Ovary (tissue), 9 donors: ENCODE data around the gene AGO3. TPM values are rescaled to one million over a fixed set of nuclear protein-coding genes. Genes with fewer than 3 reads are reported as not detected.
A peak's percentile ranks its signal among the peaks of the same experiment; 100 is the strongest.

ENCODE experiments used
- DNase-seq, 5 donors: peaks; one replicate each; pipeline ENCODE4 v3.0.0-alpha.2; 2019 to 2020
- H3K27ac ChIP-seq, 2 donors: fragments of 200-600 bp; one replicate each; pipeline versions ENCODE4 v1.5.1 to v1.8.0; 2019 to 2022
- H3K27me3 ChIP-seq: fragments of 200-600 bp; one replicate; pipeline ENCODE4 v1.8.0; 2022
- H3K36me3 ChIP-seq: fragments of 200-600 bp; sonication (generic); one replicate; pipeline ENCODE4 v1.5.1; 2019
- H3K4me1 ChIP-seq: one replicate; pipeline ENCODE4 v1.8.1; 2013; ENCODE audit warnings: mild to moderate bottlenecking, moderate library complexity; ENCODE audit not compliant: insufficient read depth
- H3K4me3 ChIP-seq: fragments of 200-600 bp; sonication (generic); one replicate; pipeline ENCODE4 v1.5.1; 2017
- H3K9me3 ChIP-seq, 2 donors: fragments of 200-600 bp in 1 of 2; sonication (generic) in 1 of 2; one replicate each; pipeline versions ENCODE4 v1.5.1 to v1.8.1; 2013 to 2019; ENCODE audit warnings: mild to moderate bottlenecking in 1 of 2, moderate library complexity in 1 of 2
- CTCF ChIP-seq, 3 donors: fragments of 450-650 bp in 2 of 3; fragments of 200-600 bp in 1 of 3; IDR thresholded peaks; one replicate each; pipeline versions ENCODE4 v1.5.1 to v1.8.0; 2016 to 2022; ENCODE audit warnings: antibody characterized with exemption in 3 of 3, mild to moderate bottlenecking in 1 of 3
- EP300 ChIP-seq: sonication (generic); formaldehyde crosslinking; IDR thresholded peaks from one replicate; pipeline ENCODE4 v1.6.1; 2017; ENCODE audit warnings: antibody characterized with exemption
- POLR2A ChIP-seq: fragments of 450-650 bp; IDR thresholded peaks from one replicate; pipeline ENCODE4 v1.6.1; 2017; ENCODE audit warnings: antibody characterized with exemption, mild to moderate bottlenecking, moderate library complexity
- WGBS, 3 donors: extraction: QIAGEN DNeasy Blood & Tissue Kit in 1 of 3; methylation state at CpG; one replicate each; pipeline versions ENCODE4 v1.1.5 to v1.1.7; 2013 to 2017; 5-methylcytosine and 5-hydroxymethylcytosine counted together
- intact Hi-C, 4 donors: fragments of 100-400 bp; cut with DNase I; formaldehyde crosslinking; loops; one replicate each; pipeline versions ENCODE4 v1.11.0 to v1.15.1; 2022 to 2023
- polyA plus RNA-seq, 2 donors: library from polyadenylated mRNA; stranded (reverse); fragments of 200-250 nt in 1 of 2; fragments of 350-450 nt in 1 of 2; fragmentation: Illumina TruSeq in 1 of 2; extraction: RNeasy Lipid Tissue Mini Kit (QIAGEN cat#74804) in 1 of 2; gene quantifications; one replicate each; pipeline ENCODE4 v1.2.3, GENCODE V29; 2013 to 2014
- total RNA-seq, 7 donors: library from RNA; depleted of rRNA in 2 of 7; stranded (reverse); fragments of >200 nt in 2 of 7; fragmentation: NEBNext Ultra II Directional in 3 of 7; extraction: Animal tissue kit (Norgen Biotek cat#: 25700) in 3 of 7; gene quantifications; one replicate each; pipeline versions ENCODE4 v1.1.0 to v1.2.4, GENCODE V29; 2016 to 2023
- donor health status: DM: no; HTN: no; CAD: no; lungs with moderate emphysema.
- donor health status: DM: no; HTN: no; CAD: no.
- donor health status: Bipolar disorder and iron deficiency.
- donor health status: DM: yes; HTN: yes; CAD: no.
- donor health status: DM: no; HTN: no; CAD: no.
- donor health status: DM: yes; HTN: yes; CAD: no.

Gene AGO3
- total and polyA plus RNA-seq, 9 donors: 3.8 to 44.1 (median 30.7) TPM

GRCh38 chr1:36098650-36099365 is 167.9 kb downstream of the AGO3 start:
- DNase-seq: no peak
- 74 to 78% (median 78%) methylated on average over 13 of the region's 13 CpGs for WGBS, 3 donors
- H3K9me3 ChIP-seq: no peaks in the 10 kb centered on the region
- no peak overlapping the region for H3K27ac ChIP-seq
- no peak for TF ChIP-seq EP300
- TF ChIP-seq CTCF (IDR thresholded peaks at IDR 0.05): no peak
- no peak for TF ChIP-seq POLR2A
- H3K36me3 ChIP-seq: no peaks in the 10 kb centered on the region
- no peak overlapping the region for H3K4me3 ChIP-seq
- intact Hi-C loops: loop anchor here (2.0 to 10.0 kb wide), 5 partner anchors 33 to 316 kb away; no protein-coding TSS in a partner anchor
- no peaks in the 10 kb centered on the region for H3K27me3 ChIP-seq
- no peaks in the 10 kb centered on the region for H3K4me1 ChIP-seq

- Histone ChIP-seq H3K36me3 (no peaks in the 10 kb centered on the region), H3K9me3 (no peaks in the 10 kb centered on the region), H3K4me1 (no peaks in the 10 kb centered on the region), H3K27me3 (no peaks in the 10 kb centered on the region), H3K4me3 (no peak overlapping the region), H3K27ac (no peak overlapping the region)
- intact Hi-C loops: loop anchor here (2.0 to 10.0 kb wide), 7 partner anchors 32 to 325 kb away; no protein-coding TSS in a partner anchor
- 43 to 54% (median 48%) methylated on average over 18 of the region's 18 CpGs for WGBS, 3 donors
- peak; percentile 62 to 86 (median 80) for DNase-seq
- peak; percentile 56 to 83 (median 80) for TF ChIP-seq CTCF (IDR thresholded peaks at IDR 0.05)
- TF ChIP-seq EP300: no peak
- TF ChIP-seq POLR2A: no peak
These were observed 168.9 kb downstream of the AGO3 start for GRCh38 chr1:36099681-36100341.

GRCh38 chr1:36100376-36100775 is 169.5 kb downstream of the AGO3 start:
- DNase-seq: no peak
- no peaks in the 10 kb centered on the region for H3K36me3 ChIP-seq
- H3K27ac ChIP-seq: no peak overlapping the region
- H3K9me3 ChIP-seq: no peaks in the 10 kb centered on the region
- no peaks in the 10 kb centered on the region for H3K4me1 ChIP-seq
- no peak overlapping the region for H3K4me3 ChIP-seq
- H3K27me3 ChIP-seq: no peaks in the 10 kb centered on the region
- no peak for TF ChIP-seq EP300
- no peak for TF ChIP-seq CTCF (IDR thresholded peaks at IDR 0.05)
- 67 to 72% (median 71%) methylated on average over 6 of the region's 6 CpGs for WGBS, 3 donors
- intact Hi-C loops: loop anchor here in 2 of 4 donors (5.0 to 10.0 kb wide), 2 partner anchors 37 to 324 kb away; no protein-coding TSS in a partner anchor

- no peaks in the 10 kb centered on the region for H3K9me3 ChIP-seq
- 95 to 98% (median 96%) methylated on average over 5 of the region's 5 CpGs for WGBS, 3 donors
- intact Hi-C loops: loop anchor here in 2 of 4 donors (5.0 to 10.0 kb wide), 2 partner anchors 36 to 323 kb away; no protein-coding TSS in a partner anchor
- no peak overlapping the region for H3K27ac ChIP-seq
- H3K4me3 ChIP-seq: no peak overlapping the region
- H3K27me3 ChIP-seq: no peaks in the 10 kb centered on the region
- TF ChIP-seq POLR2A: no peak
- TF ChIP-seq CTCF (IDR thresholded peaks at IDR 0.05): no peak
- H3K36me3 ChIP-seq: no peaks in the 10 kb centered on the region
- H3K4me1 ChIP-seq: no peaks in the 10 kb centered on the region
- DNase-seq: no peak
These were observed 170.6 kb downstream of the AGO3 start for GRCh38 chr1:36101546-36101945.
